ENCODE measurements around the gene COX11. TPM values are rescaled to one million over a fixed set of nuclear protein-coding genes. Genes with fewer than 3 reads are reported as not detected.

Gene COX11
- total and polyA plus RNA-seq, 2 donors (not counting 3 experiments of a cell fraction or from before 2014, with no cell fraction given): 47.3 to 55.9 TPM

DNA sequence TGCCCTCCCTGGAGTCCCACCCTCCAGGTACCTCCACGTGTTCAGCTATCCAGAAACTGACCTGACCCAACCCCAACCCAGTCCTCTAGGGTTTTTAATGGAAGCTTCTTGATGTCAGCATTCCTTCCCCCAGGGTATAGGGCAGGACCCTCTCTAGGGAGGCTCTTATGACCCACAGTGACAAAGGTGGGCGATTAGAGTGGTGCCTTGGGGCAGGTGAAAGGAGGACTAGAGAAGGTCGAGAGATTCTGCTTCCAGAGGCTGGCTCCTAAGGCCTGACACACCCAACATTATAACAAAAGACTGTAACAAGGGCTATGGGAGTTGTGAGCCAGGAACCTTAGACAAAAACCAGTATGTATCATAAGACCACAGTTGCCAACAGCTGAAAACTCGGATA, 17.2 kb downstream of the COX11 start:
- ChIA-PET POLR2A (no interaction called here), CTCF (interaction anchor here (3.3 kb wide), 1 partner anchor 8 kb away, joined by 12 read pairs; no protein-coding TSS in a partner anchor)
- Histone ChIP-seq H4K20me1 (replicated peaks; ENCODE audit: control insufficient read depth, extremely low read depth, insufficient read depth, low read length) (no peaks in the 10 kb centered on the region), H3K27me3 (ENCODE audit: control insufficient read depth in 2 of 2, insufficient read depth in 2 of 2, low read length in 2 of 2) (no peaks in the 10 kb centered on the region), H3K27ac (ENCODE audit: insufficient read depth, low read depth, low read length) (no peak overlapping the region), H3K4me2 (ENCODE audit: insufficient read depth, low read length) (no peak overlapping the region), H3K9ac (replicated peaks; ENCODE audit: extremely low read depth, insufficient read depth, low read length) (no peak overlapping the region), H3K4me1 (ENCODE audit: control insufficient read depth, extremely low read depth, insufficient read depth, low read length) (peaks cover 7% of the 10 kb centered on the region), H3K36me3 (ENCODE audit: control insufficient read depth in 2 of 2, extremely low read depth in 1 of 2, insufficient read depth in 2 of 2, low read length in 2 of 2) (no peaks in the 10 kb centered on the region), H3K4me3 (replicated peaks in 1 of 3; ENCODE audit: insufficient read depth in 1 of 3, low read depth in 1 of 3, low read length in 3 of 3) (no peak overlapping the region), H2AFZ (ENCODE audit: low read depth, low read length) (no peak overlapping the region), H3K9me3 (replicated peaks; ENCODE audit: control insufficient read depth, insufficient read depth, low read length) (no peaks in the 10 kb centered on the region), H3K9me1 (replicated peaks; ENCODE audit: control insufficient read depth, extremely low read depth, insufficient read depth, low read length) (no peaks in the 10 kb centered on the region), H3K79me2 (ENCODE audit: control insufficient read depth, insufficient read depth, low read length) (no peaks in the 10 kb centered on the region)
- no TSS peak for BruUV-seq (replicated peaks)
- no peak for DNase-seq (ENCODE audit: low read depth, low spot score)
- intact Hi-C loops (cut with micrococcal nuclease) (no loop called here), dilution Hi-C loops (cut with MboI; ENCODE audit: extremely low pct_ligation_motif_present, low sequenced_read_pairs) (no loop called here)
- FAIRE-seq: no peak
- no peak for TF ChIP-seq GATA2 (IDR thresholded peaks at IDR 0.05; ENCODE audit: insufficient read depth, insufficient read length, low read depth, low read length)
- TF ChIP-seq MYC (IDR thresholded peaks at IDR 0.05; ENCODE audit: low read depth, low read length): no peak
- no peak for TF ChIP-seq POLR2A (IDR thresholded peaks at IDR 0.05; ENCODE audit: low read depth, low read length)
- no peak for TF ChIP-seq POLR2AphosphoS5 (IDR thresholded peaks at IDR 0.05; ENCODE audit: insufficient read depth, low read depth, low read length)
- no peak for TF ChIP-seq FOS (IDR thresholded peaks at IDR 0.05; ENCODE audit: borderline replicate concordance, insufficient read depth, low read length)
- TF ChIP-seq JUN (IDR thresholded peaks at IDR 0.05; ENCODE audit: borderline replicate concordance, insufficient read depth, insufficient read length, low read depth): no peak
- TF ChIP-seq EZH2 (IDR thresholded peaks at IDR 0.05; ENCODE audit: borderline replicate concordance, low read depth, low read length, severe bottlenecking): no peak
- TF ChIP-seq, protein P1, sequence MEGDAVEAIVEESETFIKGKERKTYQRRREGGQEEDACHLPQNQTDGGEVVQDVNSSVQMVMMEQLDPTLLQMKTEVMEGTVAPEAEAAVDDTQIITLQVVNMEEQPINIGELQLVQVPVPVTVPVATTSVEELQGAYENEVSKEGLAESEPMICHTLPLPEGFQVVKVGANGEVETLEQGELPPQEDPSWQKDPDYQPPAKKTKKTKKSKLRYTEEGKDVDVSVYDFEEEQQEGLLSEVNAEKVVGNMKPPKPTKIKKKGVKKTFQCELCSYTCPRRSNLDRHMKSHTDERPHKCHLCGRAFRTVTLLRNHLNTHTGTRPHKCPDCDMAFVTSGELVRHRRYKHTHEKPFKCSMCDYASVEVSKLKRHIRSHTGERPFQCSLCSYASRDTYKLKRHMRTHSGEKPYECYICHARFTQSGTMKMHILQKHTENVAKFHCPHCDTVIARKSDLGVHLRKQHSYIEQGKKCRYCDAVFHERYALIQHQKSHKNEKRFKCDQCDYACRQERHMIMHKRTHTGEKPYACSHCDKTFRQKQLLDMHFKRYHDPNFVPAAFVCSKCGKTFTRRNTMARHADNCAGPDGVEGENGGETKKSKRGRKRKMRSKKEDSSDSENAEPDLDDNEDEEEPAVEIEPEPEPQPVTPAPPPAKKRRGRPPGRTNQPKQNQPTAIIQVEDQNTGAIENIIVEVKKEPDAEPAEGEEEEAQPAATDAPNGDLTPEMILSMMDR (IDR thresholded peaks at IDR 0.05; ENCODE audit: extremely low read depth in 1 of 2, insufficient read depth in 1 of 2, low read depth in 1 of 2, low read length in 2 of 2): no peak
- TF ChIP-seq, protein P2, sequence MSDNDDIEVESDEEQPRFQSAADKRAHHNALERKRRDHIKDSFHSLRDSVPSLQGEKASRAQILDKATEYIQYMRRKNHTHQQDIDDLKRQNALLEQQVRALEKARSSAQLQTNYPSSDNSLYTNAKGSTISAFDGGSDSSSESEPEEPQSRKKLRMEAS (IDR thresholded peaks at IDR 0.05; ENCODE audit: insufficient read depth, insufficient read length): no peak
